Transverse colon (tissue), 4 donors: Measurements from ENCODE around the gene DCLK3. TPM values are rescaled to one million over a fixed set of nuclear protein-coding genes. Genes with fewer than 3 reads are reported as not detected.

Experiments
- DNase-seq: peaks from one replicate; pipeline ENCODE4 v3.0.0-alpha.2; 2019
- H3K27ac ChIP-seq, 4 donors: fragments of 200-600 bp; sonication (generic); 2 replicates each; pipeline ENCODE4 v1.5.1; 2016 to 2018; ENCODE audit warnings: inconsistent platforms in 4 of 4
- H3K27me3 ChIP-seq: fragments of 200-600 bp; sonication (generic); 2 replicates; pipeline ENCODE4 v1.5.1; 2017; ENCODE audit warnings: inconsistent platforms
- H3K36me3 ChIP-seq, 4 donors: fragments of 200-600 bp; sonication (generic); 2 replicates each; pipeline ENCODE4 v1.5.1; 2017 to 2019; ENCODE audit warnings: inconsistent platforms in 4 of 4
- H3K4me1 ChIP-seq, 4 donors: fragments of 200-600 bp; sonication (generic); 2 replicates each; pipeline ENCODE4 v1.5.1; 2017 to 2020; ENCODE audit warnings: inconsistent platforms in 4 of 4
- H3K4me3 ChIP-seq, 4 donors: fragments of 200-600 bp; sonication (generic); 1 replicate in 1 of 4; 2 replicates in 3 of 4; pipeline versions ENCODE4 v1.5.1 to v1.6.1; 2017 to 2019; ENCODE audit warnings: inconsistent platforms in 4 of 4
- H3K9me3 ChIP-seq, 2 donors: fragments of 200-600 bp; sonication (generic); 2 replicates each; pipeline ENCODE4 v1.5.1; 2017 to 2019; ENCODE audit warnings: inconsistent platforms in 2 of 2
- EP300 ChIP-seq: sonication (generic); formaldehyde crosslinking; IDR thresholded peaks from one replicate; pipeline ENCODE4 v1.6.1; 2017; ENCODE audit warnings: antibody characterized with exemption, low read depth
- POLR2A ChIP-seq: fragments of 450-650 bp; IDR thresholded peaks from one replicate; pipeline ENCODE4 v1.6.1; 2016; ENCODE audit warnings: antibody characterized with exemption, mild to moderate bottlenecking, moderate library complexity
- POLR2AphosphoS5 ChIP-seq, 3 donors: sonication (generic); formaldehyde crosslinking; IDR thresholded peaks; one replicate each; pipeline ENCODE4 v1.6.1; 2016; ENCODE audit warnings: antibody characterized with exemption in 3 of 3
- WGBS, 2 donors: methylation state at CpG; one replicate each; pipeline ENCODE4 v1.1.5; 2018; ENCODE audit warnings: low coverage in 1 of 2; 5-methylcytosine and 5-hydroxymethylcytosine counted together
- in situ Hi-C, 4 donors: fragments of 200-750 bp; cut with MboI; loops; one replicate each; pipeline versions ENCODE4 v1.15.0 to v1.15.1; 2017; ENCODE audit warnings: low sequenced_read_pairs in 3 of 4, low pct_ligation_motif_present in 1 of 4, low pct_unique_long_range_greater_than_20kb in 1 of 4
- intact Hi-C: fragments of 100-400 bp; cut with DNase I; formaldehyde crosslinking; loops from one replicate; pipeline ENCODE4 v1.15.1; 2023; ENCODE audit warnings: low total_unique reads
- total RNA-seq, 4 donors: library from RNA; depleted of rRNA; stranded (reverse); fragments of >200 nt; gene quantifications; one replicate each; pipeline ENCODE4 v1.1.0, GENCODE V29; 2016
- TF ChIP-seq, protein P1 (sequence below), 5 experiments: fragments of 200-600 bp in 3 of 5; fragments of 450-650 bp in 2 of 5; sonication (generic) in 3 of 5; IDR thresholded peaks; 1 replicate in 2 of 5; 2 replicates in 3 of 5; pipeline ENCODE4 v1.5.1; 2016 to 2017; ENCODE audit warnings: antibody characterized with exemption in 5 of 5, inconsistent platforms in 3 of 5, mild to moderate bottlenecking in 2 of 5, moderate library complexity in 1 of 5

Gene DCLK3
- total RNA-seq, 4 donors from 2014 or later: 0.14 TPM; not detected in 3

DNA sequence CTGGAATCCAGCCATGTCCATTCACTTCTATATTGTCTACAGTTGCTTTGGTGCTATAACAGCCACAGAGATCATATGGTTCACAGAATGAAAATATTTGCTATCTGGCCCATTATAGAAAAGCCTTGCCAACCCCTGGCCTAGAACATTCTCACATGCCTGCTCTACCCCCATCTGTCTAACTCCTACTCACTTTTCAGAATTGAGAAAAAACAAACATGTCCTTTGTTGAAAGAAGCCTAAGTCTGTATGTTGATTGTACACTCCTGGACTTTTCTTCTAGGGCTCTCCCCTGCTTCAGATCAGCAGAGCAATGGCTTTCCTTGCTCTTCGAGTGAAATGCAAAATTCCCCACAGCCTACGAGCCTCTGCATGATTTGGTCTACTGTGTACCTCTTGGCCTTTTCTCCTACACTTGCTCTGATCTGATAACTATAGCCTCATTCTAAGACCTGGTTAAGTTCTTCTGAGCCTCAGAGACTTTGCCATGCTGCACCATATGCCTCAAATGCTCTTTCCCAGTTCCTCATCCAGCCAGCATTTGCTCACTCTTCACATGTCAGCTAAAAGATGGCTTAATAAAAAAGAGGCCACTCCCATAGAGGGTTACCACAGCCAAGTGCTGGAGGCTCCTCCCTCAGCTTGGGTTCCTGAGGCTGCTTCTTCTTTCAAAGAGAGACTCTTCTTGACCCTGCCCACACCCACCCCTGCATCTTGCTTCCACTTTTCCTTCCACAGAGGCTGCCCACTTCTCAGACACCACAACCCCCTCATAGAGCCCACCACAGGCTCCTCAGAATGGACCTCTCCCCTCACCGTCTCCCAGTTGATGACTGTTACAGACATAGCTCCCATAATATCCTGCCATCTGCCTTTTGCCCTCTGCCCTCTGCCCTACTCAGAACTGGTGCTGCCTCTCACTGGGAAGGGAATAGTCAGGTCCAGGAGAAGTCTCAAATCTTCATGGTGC, 22.9 kb upstream of the DCLK3 start:
- Histone ChIP-seq H3K27me3 (no peaks in the 10 kb centered on the region), H3K4me1 (no peaks in the 10 kb centered on the region), H3K27ac (no peak overlapping the region), H3K9me3 (no peaks in the 10 kb centered on the region), H3K36me3 (no peaks in the 10 kb centered on the region), H3K4me3 (no peak overlapping the region)
- TF ChIP-seq, protein P1, sequence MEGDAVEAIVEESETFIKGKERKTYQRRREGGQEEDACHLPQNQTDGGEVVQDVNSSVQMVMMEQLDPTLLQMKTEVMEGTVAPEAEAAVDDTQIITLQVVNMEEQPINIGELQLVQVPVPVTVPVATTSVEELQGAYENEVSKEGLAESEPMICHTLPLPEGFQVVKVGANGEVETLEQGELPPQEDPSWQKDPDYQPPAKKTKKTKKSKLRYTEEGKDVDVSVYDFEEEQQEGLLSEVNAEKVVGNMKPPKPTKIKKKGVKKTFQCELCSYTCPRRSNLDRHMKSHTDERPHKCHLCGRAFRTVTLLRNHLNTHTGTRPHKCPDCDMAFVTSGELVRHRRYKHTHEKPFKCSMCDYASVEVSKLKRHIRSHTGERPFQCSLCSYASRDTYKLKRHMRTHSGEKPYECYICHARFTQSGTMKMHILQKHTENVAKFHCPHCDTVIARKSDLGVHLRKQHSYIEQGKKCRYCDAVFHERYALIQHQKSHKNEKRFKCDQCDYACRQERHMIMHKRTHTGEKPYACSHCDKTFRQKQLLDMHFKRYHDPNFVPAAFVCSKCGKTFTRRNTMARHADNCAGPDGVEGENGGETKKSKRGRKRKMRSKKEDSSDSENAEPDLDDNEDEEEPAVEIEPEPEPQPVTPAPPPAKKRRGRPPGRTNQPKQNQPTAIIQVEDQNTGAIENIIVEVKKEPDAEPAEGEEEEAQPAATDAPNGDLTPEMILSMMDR (IDR thresholded peaks at IDR 0.05): no peak
- TF ChIP-seq EP300 (no peak), POLR2AphosphoS5 (IDR thresholded peaks at IDR 0.05) (no peak), POLR2A (no peak)
- no peak for DNase-seq
- 83% methylated on average over 3 of the region's 3 CpGs; no CpG with 5 or more reads in 1 of the 2 donors for WGBS, 2 donors
- in situ Hi-C loops (no loop called here), intact Hi-C loops (no loop called here)

DNA sequence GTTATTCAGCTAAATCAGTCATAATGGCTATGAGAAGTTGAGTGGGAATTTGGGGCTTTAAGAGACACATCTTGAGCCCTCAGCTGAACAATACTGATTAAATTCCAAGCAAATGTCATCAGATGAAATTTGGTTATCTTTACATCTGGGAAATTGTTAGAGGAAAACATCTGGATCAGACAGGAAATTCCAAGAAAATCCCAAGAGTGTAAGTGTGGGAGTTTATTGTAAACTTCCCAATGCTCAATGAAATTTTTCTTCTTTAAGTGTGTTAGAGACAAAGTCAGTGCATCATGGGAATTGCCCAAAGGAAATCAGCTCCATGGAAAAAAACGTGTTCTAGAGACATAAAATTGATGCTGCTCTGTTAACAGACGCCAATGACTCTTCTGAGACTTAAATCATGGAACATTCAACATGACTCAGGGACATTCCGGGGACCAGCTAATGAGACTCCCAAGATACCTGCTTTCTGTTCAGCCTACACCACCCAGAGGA, 19.8 kb upstream of the DCLK3 start:
- Histone ChIP-seq H3K27ac (no peak overlapping the region), H3K4me3 (no peak overlapping the region), H3K4me1 (no peaks in the 10 kb centered on the region), H3K36me3 (no peaks in the 10 kb centered on the region), H3K27me3 (no peaks in the 10 kb centered on the region), H3K9me3 (no peaks in the 10 kb centered on the region)
- intact Hi-C loops: no loop called here
- 31 to 51% methylated on average over 2 to 3 of the region's 3 CpGs for WGBS, 2 donors
- in situ Hi-C loops: no loop called here
- TF ChIP-seq EP300 (no peak), POLR2AphosphoS5 (IDR thresholded peaks at IDR 0.05) (no peak), POLR2A (no peak)
- TF ChIP-seq, protein P1 (IDR thresholded peaks at IDR 0.05): no peak
- no peak for DNase-seq

DNA sequence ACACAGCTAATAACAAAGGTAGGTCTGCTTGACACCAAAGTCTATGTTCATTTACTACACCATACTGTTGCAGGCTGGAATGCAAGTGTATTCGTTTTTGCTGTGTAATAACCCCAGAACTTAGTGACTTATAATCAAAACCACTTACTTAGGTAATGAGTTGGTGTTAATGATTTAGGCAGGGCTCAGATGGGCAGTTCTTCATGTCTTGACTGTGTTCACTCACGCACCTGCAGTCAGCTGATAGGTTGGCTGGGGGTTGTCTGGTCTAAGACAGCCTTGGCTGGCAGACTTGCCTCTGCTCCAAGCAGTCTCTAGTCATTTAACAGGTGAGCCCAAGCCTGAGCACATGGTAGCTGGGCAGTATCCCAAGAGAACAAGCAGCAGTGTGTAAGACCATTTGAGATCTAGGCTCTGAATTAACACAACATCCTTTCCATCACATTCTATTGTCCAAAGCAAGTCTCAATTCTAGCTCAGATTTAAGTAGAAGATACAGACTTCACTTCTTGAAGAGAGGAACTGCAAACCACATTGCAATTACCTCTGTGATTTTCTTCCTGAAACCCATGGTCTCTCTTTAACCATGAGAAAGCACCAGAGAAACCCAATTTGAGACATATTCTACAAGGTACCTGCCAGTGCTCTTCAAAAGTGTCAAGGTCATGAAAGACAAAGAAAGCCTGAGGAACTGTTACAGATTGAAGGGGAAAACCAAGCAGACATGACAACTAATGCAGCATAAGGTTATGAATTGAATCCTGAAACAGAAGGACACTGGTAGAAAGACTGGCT, 13.3 kb upstream of the DCLK3 start:
- no peak for DNase-seq
- Histone ChIP-seq H3K4me1 (no peaks in the 10 kb centered on the region), H3K36me3 (no peaks in the 10 kb centered on the region), H3K4me3 (no peak overlapping the region), H3K27ac (no peak overlapping the region), H3K9me3 (no peaks in the 10 kb centered on the region), H3K27me3 (no peaks in the 10 kb centered on the region)
- in situ Hi-C loops: no loop called here
- intact Hi-C loops: no loop called here
- 44% methylated on average over 2 of the region's 2 CpGs; no CpG with 5 or more reads in 1 of the 2 donors for WGBS, 2 donors
- TF ChIP-seq, protein P1 (IDR thresholded peaks at IDR 0.05): no peak
- TF ChIP-seq EP300: no peak
- TF ChIP-seq POLR2A: no peak
- no peak for TF ChIP-seq POLR2AphosphoS5 (IDR thresholded peaks at IDR 0.05)

GRCh38 chr3:36776436-36776835, 12.1 kb upstream of the DCLK3 start:
- in situ Hi-C loops (no loop called here), intact Hi-C loops (no loop called here)
- WGBS, 2 donors: 48 to 53% methylated on average over 2 of the region's 2 CpGs
- H3K27ac ChIP-seq: no peak overlapping the region
- no peak overlapping the region for H3K4me3 ChIP-seq
- H3K9me3 ChIP-seq: no peaks in the 10 kb centered on the region
- no peak for TF ChIP-seq EP300
- no peak for TF ChIP-seq POLR2AphosphoS5 (IDR thresholded peaks at IDR 0.05)
- TF ChIP-seq, protein P1 (IDR thresholded peaks at IDR 0.05): no peak
- no peak for TF ChIP-seq POLR2A
- H3K36me3 ChIP-seq: no peaks in the 10 kb centered on the region
- H3K27me3 ChIP-seq: no peaks in the 10 kb centered on the region
- H3K4me1 ChIP-seq: no peaks in the 10 kb centered on the region
- no peak for DNase-seq
